Activated CD8-positive, alpha-beta memory T cell treated with anti-CD3 and anti-CD28 coated beads, Interleukin-2, amount 50 U/mL, for 24 hours (primary cell): Measurements from ENCODE around the gene FYB1.

Source experiments
- DNase-seq: peaks from one replicate; pipeline ENCODE4 v3.0.0-alpha.2; 2020; ENCODE audit errors: extremely low read depth

Gene FYB1

DNA sequence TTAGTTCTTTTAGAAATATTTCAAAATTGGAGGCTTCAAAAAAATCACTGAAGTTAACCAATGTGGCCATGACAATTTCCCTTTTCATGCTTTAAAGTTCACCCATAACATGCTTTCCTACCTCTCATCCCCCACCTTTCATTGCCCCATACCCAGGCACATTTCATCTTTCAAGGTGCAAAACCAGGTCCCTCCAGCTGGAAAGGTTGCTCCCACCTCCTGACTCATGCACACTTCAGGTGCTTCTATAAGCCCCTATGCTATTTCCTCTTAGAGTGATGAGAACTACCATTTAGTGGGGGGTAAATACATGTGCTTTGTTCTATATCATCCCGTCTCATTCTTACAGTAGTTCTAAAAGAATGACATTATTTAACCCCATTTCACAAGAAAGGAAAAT is 15.4 kb downstream of the FYB1 start:
- no peak for DNase-seq

DNA sequence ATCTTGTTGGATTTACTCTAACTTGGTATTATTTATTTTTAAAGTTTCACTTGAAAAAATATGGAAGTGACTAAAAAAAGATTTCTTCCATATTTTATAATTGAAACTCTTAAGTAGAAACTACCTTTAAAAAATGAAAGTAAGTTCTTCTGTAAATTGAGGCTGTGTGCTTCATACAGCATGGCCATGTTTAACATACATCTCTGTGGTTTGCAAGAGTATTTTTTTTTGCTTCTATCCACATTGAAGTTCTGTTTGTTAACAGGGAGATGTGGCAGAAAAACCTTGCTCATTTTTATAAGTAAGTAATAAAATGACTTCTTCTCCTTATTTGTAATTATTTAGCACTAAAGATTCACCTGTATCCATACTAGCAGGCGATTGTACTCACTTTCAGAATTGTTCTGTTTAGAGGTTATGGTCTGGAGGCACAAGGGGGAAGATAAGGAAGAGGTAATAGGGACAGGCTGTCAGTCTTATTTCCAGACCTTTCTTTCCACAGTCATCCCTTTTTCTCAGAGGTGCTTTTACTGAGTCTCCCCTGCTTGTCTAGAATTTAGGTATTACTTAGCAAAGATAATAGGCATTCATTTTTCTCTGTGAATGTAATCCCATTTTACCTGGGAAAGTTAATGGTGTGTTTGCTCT is 16.0 kb downstream of the FYB1 start:
- DNase-seq, result no peak

DNA sequence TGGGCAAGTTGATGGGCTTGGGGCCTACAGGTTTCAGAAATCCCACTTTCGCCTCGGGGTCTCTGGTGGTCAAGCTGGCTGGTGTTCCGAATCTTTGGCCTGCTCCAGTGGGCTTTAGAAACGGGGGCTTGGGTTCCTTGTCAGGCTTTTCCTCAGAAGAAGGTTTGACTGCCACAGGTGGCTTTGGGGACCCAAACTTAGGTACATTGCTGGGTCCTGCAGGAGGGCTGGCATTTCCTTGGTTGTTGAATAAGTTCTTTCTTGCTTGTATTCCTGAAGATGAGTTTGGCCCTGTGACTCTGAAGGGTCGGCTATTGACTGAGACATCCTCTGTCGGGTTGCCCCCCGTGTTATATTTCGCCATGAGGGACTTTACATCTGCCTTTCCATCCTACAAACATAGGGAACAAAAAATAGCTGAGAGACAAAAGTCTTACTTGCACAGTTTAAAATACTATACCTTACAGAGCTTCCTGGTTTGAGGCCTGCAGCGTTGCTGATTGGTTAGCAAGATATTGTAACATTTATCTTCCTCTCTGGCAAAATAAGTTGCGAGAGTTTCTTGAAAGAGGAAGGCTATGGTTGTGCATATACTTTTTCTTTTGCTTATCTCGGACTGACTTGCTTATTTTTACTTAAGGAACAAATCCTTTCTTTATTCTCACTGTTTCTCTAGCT is 16.6 kb downstream of the FYB1 start:
- no peak for DNase-seq

DNA sequence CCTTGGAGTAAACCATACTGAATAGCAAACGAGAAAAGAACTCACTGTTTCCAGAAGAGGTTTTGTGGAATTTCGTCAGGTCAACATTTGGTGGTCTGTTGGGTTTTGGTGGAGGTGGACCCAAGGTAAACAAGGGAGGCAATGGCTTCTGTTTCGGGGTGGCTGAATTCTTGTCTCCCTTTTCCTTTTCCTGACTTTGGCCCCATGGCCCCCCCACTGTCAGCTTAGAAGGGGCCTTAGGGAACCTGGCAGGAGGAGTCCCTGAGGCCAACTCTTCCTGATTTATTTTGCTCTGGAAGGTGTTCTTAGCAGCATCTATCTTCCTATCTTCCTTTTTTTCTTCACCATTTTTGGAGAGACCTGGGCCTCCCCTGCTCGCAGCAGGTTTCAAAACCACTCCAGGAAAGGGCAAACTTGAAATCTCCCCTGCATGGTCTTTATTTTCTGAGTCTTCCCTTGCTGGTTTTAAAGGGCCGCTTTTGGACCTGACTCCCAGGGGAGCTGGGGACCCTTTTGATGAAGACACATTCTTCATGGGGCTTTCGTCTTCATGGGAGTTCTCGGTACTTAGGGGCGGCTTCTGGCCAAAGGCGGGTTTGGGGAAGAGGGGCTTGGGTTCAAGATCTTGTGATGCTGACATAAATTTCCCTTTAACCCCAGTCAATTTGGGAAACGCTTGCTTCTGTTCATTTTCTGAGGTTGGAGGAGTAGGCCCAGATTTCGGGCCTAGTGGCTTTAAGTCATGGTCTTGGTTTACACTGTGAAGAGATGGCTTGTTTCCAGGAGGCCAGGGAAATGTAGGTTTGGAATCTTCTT is 17.4 kb downstream of the FYB1 start:
- DNase-seq, result no peak

DNA sequence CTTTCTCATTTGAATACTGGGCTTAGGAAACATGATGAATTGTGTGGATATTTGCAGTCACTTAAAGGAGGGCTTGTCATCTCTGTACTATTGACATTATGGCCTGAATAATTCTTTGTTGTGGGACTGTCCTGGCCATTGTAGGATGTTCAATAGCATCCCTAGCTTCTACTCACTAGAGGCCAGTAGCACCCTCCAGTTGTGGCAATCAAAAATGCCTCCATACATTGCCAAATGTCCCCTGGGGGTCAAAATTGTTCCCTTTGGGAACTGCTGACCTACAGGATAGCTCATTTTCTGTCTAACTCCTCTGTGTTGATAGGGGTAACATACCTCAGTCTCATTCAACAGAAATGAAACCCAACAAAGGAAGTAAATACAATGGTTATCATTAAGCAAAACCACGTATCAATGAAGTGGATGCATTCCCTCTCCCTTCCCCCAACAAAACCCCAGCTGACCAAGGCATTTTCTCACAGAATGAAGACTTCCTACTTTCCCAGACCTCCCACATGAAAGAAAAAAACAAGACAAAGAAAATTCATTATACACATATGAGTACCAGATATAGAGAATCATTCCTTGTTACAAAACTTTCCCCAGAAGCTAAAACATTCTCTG is 18.1 kb downstream of the FYB1 start:
- no peak for DNase-seq

DNA sequence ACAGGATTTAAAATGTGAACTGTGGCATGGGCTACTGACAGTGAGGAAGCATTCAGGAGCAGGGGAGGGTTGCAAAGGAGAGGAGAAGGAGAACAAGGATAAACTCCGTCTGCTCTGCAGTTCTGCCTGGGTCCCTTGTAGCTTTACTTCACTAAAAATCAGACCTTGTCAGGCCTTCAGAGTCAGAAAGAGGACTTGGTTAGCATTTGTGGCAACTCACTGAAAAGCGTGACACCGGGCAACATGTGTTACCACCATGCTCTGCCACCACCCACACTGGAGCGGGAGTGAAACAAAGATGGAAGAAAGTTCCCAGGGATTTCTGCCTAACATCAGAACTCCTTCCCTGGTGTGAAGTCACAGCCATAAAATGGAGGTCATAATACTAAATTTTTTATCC is 19.3 kb downstream of the FYB1 start:
- no peak for DNase-seq

DNA sequence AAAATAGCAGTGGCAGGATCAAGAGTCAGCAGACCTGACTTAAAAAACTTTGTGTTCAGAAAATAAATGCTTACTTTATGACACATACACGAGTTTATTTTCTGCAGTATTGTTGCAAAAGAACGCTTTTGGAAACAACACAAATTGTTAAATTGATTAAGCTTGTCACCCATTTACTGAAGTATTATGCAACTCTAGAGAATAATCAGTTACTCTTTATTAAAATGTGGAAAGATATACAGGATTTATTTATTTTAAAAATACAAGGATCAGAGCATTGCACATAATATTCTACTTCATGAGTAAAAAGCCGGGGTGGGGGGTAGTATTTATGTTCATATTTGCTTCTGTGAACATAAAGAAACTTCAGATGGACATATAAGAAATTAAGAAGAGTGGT is 20.0 kb downstream of the FYB1 start:
- no peak for DNase-seq

DNA sequence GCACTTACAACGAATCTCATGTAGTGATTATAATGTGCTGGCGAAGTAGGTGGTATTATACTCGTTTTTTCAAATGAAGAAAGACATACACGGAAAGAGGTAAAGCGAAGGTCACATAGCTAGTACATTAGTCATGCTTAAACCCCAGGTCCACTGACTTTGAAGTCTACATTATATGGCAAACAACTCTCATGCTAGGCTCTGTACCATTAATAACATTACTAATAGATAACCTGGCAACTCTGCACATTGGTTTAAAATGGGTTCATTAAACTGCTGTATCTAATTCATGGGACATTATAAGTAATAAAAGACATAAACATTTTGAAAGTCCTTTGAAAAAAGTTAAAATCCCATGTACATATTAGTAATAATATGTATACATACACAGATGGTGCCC is 21.2 kb downstream of the FYB1 start:
- no peak for DNase-seq

DNA sequence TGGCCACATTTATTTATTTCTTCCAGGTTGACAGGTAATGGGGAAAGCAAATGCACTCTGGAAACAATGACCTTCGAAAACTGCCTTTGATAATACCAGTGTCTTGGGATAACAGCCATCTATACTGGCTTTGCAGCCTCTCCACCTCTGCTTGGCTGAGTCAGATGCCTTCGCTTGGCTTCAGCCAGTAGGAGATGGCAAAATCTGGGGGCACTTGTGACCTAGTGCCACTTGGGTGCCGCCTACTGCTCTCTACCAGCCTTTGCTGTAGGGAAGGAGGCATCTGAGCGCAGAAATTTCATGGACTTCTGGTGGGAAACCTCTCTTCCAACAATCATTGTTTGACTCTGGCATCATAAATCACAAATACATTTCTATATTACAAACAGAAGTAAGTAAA is 21.8 kb downstream of the FYB1 start:
- no peak for DNase-seq

DNA sequence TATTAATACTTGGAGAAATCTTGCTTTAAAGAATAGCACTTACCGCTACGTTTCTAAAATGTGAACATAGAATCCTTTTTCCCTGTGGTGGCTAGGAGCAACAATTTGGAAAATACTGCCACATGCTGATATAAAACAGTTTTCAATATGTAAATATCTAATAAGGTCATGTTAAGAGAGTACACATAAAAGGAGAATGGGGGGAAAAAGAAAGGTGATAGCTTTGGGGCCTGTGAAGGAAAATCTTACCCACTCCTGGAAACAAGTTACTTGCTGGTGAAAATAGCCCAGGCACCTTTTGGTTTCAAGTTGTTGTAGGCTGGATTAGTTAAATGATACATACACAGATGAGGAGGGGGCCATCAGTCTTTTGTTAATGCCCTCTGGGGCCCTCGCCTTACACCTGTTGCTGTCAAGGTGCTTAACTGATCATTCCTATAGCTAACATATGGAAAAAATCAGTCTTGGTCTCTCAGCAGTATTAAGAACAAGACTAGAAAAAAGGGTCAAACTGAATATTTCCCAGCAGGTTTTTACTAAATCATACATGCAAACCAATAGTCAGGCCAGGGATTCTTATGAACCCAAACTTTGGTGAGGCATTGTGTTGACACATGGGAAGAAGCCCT is 24.1 kb downstream of the FYB1 start:
- no peak for DNase-seq

DNA sequence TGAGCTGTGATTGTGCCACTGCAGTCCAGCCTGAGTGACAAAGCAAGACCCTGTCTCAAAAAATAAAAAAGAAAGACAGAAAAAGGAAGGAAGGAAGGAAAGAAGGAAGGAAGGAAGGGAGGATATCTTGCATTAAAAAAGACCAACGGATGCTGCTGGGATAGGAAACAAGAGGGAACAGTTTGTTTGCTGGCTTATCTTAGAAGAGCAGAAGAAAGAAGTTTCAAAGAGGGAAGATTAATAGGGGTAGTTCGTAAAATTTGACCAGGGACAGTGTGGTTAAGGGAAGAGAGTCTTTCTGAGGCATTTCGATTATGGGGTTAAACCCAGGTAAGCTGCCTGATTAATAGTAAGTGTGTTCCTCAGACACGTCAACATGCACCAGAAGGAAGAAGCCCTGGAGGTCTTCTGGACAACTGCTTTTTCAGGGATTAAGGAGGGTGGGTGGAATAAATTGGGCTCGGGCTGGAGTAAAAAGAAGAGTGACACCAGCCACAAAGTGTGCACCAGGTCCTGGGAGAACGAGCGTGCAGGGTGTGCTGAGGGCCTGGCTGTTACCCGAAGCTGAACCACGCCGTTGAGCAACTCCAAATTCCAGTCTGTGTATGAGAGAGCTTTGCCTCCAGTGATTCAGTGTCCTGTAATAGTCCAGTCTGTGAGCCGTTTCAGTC is 24.8 kb downstream of the FYB1 start:
- no peak for DNase-seq

DNA sequence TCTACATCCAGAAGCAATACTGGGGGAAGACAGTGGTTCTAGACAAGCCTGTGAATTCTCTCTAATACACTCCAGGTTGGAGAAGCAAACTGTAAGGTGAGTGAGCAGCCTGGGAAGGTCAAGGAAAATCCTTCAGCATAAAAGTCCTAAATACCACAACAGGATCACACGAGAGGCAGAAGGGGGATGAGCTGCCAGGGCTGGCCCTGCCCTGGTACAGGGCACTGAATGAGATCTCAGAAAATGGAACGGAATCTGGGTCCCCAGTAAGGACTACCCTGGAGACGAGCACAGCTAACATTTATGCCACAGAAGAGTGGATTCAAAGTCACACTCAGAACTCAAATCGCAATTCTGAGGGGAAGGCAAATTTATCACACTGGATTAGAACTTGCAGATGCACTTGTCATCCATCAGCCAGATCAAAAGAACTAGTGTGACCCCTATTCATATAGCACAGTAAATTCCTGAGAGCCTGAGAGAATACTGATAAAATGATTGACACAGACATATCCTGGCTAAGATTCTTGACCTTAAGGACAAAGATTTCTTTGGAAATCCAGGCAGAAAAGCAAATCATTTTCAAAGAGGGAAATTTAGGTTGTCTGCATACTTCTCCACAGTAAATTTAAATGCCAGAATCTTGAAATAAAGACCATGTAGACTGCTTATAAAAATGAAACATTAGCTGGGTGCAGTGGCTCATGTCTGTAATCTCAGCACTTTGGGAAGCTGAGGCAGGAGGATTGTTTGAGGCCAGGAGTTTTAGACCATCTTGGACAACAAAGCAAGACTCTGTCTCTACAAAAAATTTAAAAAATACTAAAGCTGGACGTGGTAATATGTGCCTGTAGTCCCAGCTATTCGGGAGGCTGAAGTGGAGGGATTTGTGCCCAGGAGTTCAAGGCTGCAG is 25.6 kb downstream of the FYB1 start:
- no peak for DNase-seq

DNA sequence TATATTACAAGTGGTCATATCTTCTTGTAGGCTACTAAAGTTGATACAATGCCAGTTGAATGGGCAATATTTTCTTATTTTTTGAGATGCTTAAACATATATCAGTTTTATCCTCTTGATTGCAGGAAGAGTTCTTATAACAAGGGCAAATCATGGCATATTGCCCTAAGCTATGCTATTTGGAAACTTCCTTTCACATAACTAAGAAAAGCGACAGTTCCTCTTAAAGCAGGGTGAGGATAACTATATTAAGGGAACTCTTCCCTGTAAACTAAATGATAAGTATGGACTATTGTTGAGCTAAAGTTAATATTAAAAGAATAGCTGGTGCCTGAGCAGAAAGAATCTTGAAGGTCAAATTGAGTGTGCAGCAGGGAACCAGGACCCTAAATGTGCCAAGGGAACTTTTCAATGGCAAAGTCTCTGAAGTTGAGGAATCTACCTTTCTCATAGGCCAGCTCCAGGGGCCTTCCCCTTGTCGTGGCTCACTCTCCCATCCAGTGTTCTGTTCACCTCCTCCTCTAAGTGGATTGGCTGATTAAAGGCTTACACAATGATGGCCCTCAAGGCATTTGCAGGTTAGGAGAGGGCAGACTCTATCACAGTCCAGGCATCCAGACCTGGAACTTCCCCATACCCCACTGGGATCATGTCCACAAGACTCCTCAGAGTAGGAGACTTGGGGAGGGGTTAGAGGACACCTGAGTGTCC is 26.8 kb downstream of the FYB1 start:
- no peak for DNase-seq

DNA sequence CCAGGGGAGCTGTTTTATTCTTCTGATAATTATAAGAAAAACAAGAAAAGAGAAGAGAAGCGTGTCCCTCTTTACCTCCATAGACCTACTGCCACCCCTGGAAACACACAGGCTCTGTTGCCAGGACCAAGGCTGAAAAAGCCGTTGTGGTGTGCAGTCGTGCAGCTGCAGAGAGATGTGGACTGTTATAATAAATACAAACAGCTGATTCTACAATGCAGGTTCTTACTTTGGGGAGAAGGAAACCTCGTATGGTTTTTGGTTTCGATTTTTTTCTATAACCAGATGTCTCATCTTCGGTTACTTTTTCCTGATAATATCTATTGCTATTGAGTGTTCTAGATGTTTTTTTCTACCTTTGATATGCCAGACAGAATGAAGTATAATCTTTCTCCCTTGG is 28.1 kb downstream of the FYB1 start:
- DNase-seq, result no peak

DNA sequence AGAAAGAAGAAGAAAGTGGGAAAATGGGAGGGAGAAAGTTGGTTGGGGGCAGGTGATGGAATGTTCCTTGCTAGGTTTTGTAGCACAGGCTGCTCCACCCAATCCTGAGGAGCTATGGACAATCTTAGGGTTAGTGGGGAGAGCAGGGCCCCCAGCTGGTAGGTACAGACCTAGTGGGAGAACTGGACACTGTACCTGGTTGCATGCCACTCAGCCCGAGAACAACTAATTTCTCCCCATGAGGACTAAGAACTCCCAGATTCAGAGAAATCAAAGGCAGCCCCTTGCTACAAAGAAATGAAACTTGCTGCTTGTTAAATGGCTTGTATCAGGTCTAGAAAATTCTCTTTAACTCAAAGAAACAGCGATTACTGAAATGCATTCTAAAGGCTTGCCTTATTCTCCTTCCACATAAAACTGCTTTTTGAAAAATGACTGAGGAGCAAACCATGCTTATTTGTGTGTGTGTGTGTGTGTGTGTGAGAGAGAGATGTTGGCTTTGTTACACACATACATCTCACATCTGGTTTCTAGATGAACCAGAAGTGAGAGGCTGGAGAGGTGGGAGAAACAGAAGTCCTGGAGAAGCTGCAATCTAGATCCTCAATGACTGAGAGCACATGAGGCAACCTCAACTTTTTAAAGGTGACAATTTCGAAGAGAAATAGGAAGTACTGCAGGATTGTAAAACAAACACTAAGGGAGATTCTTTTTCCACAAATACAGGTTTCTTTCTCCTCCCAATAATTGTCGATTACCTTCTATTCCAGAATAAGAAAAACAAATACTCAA is 28.9 kb downstream of the FYB1 start:
- no peak for DNase-seq

DNA sequence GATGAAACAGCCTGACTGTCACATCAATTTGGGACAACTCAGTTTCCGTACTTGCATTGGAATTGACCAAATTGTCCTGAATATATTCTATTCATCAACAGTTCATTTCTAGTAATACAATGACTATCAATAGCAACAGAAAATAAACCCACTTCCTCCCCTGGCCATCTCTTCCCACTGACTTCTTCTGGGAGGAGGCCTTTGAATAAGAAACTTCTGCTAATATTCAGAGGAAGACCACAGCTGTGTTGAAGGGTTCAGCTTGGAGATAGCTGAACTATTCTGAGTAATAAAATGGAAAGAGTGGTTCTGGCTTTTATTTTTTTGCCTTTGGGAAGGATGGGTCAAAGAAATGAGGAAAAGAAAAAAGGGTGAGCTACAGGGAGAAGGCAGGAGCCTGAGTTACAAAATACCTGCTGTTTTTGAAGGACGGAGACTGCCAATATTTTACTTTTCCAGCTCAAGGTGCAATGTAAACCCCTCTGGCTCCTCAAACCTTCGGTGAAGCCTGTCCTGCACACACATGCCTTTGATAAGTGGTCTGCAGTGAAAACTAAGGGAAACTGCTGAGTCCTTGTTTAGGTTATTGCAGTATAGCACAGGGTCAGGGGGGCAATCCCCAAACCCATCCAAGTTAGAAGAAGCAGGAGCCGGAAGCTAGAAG is 29.9 kb downstream of the FYB1 start:
- DNase-seq, result no peak

DNA sequence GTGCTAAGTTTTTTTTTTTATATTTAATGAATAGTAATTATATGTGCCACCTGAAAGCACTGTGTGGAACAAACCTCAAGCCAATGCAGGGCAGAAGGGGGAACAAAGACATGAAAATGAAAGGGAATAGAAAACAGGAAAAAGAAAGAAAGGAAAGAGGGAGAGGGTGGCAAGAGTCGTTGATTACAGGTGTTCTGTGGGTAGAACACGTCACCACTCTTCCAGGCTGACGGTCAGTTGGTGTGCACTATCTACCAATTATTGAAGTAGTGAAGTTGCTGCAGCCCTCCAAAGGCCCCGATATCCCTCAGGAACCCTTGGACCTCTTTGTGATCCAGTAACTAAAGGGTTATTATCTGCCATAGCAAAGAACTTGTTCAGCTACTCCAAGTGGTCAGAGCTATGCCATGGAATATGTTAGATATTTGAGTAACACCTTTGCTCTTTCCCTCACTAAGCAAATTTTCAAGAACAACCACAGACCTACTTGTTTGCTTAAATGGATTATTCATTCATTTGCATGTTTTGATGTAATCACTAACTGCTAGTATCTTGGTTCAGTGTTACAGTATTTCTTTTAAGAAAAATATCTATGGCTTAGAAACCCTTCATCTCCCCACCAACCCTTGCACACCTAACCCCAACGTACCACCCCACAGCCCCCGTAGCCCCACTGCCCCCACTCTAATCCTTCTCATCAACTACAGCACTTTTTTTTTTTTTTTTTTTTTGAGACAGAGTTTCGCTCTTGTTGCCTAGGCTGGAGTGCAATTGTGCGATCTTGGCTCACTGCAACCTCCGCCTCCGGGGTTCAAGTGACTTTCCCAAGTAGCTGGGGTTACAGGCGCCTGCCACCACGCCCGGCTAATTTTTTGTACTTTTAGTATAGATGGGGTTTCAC is 31.3 kb downstream of the FYB1 start:
- DNase-seq, result no peak
